HFFc6 (cell line): ENCODE results near the gene P4HA1. TPM values are rescaled to one million over a fixed set of nuclear protein-coding genes. Genes with fewer than 3 reads are reported as not detected.
"Not testable (repeated sequence)": the region's sequence is repeated elsewhere in the genome, so short reads cannot be mapped to it uniquely, and the experiment has no call there.

Source experiments
- DNase-seq: peaks from one replicate; pipeline ENCODE4 v3.0.0-alpha.2; 2018
- H3K27ac Mint-ChIP-seq: 2 replicates; pipeline ENCODE4 v1.8.0; 2020; ENCODE audit warnings: mild to moderate bottlenecking, mixed read lengths
- H3K27me3 Mint-ChIP-seq: 2 replicates; pipeline ENCODE4 v1.8.0; 2021; ENCODE audit warnings: mild to moderate bottlenecking, moderate library complexity, mixed read lengths; ENCODE audit not compliant: insufficient read depth
- H3K36me3 Mint-ChIP-seq: 2 replicates; pipeline ENCODE4 v1.8.0; 2021; ENCODE audit warnings: low read depth, mixed read lengths
- H3K4me1 Mint-ChIP-seq: 2 replicates; pipeline ENCODE4 v1.8.0; 2020; ENCODE audit warnings: low read depth, mixed read lengths
- H3K4me3 Mint-ChIP-seq: 2 replicates; pipeline ENCODE4 v1.8.0; 2020; ENCODE audit warnings: mild to moderate bottlenecking, moderate library complexity, mixed read lengths
- H3K9me3 Mint-ChIP-seq: 2 replicates; pipeline ENCODE4 v1.8.0; 2020; ENCODE audit warnings: mild to moderate bottlenecking, mixed read lengths
- CTCF ChIP-seq: fragments of 200-600 bp; sonication (generic); IDR thresholded peaks from 2 replicates; pipeline ENCODE4 v1.5.0; 2021; ENCODE audit warnings: antibody characterized with exemption, mild to moderate bottlenecking
- total RNA-seq, 6 experiments: library from RNA; stranded (reverse); fragmentation: NEBNext Ultra II Directional; extraction: Animal tissue kit (Norgen Biotek cat#: 25700); gene quantifications; 2 replicates in 1 of 6; 3 replicates in 5 of 6; pipeline ENCODE4 v1.2.3, GENCODE V29; 2021

Gene P4HA1
- total RNA-seq, 6 experiments from 2014 or later: 117 to 192 (median 127) TPM

- peaks cover 44% of the 10 kb centered on the region for H3K4me1 Mint-ChIP-seq
- peaks cover 26% of the 10 kb centered on the region for H3K36me3 Mint-ChIP-seq
- H3K27ac Mint-ChIP-seq: peak overlapping the region; percentile 92
- no peaks in the 10 kb centered on the region; the same call in 1 of the 2 replicates for H3K27me3 Mint-ChIP-seq
- no peak for TF ChIP-seq CTCF
- H3K4me3 Mint-ChIP-seq: peak overlapping the region; percentile 64; the same call in 1 of the 2 replicates
- DNase-seq: no peak
- H3K9me3 Mint-ChIP-seq: no peaks in the 10 kb centered on the region
These were observed 53.3 kb downstream of the P4HA1 start for GRCh38 chr10:73043319-73043718.

- no peaks in the 10 kb centered on the region for H3K9me3 Mint-ChIP-seq
- no peak for DNase-seq
- H3K36me3 Mint-ChIP-seq: peaks cover 26% of the 10 kb centered on the region
- H3K27me3 Mint-ChIP-seq: no peaks in the 10 kb centered on the region; the same call in 1 of the 2 replicates
- H3K4me1 Mint-ChIP-seq: peaks cover 48% of the 10 kb centered on the region
- no peak overlapping the region for H3K4me3 Mint-ChIP-seq
- H3K27ac Mint-ChIP-seq: no peak overlapping the region
- TF ChIP-seq CTCF: no peak
These were observed 54.5 kb downstream of the P4HA1 start for GRCh38 chr10:73042130-73042529.

GRCh38 chr10:73039635-73040034 is 57.0 kb downstream of the P4HA1 start:
- DNase-seq: peak; percentile 80
- peak overlapping the region; percentile 13; the same call in 1 of the 2 replicates for H3K4me3 Mint-ChIP-seq
- H3K27ac Mint-ChIP-seq: peak overlapping the region; percentile 80
- no peaks in the 10 kb centered on the region for H3K9me3 Mint-ChIP-seq
- H3K27me3 Mint-ChIP-seq: no peaks in the 10 kb centered on the region; the same call in 1 of the 2 replicates
- peaks cover 47% of the 10 kb centered on the region for H3K4me1 Mint-ChIP-seq
- TF ChIP-seq CTCF: no peak
- peaks cover 22% of the 10 kb centered on the region for H3K36me3 Mint-ChIP-seq

GRCh38 chr10:73036285-73036684 is 60.4 kb downstream of the P4HA1 start:
- not testable (repeated sequence) for DNase-seq, H3K9me3 Mint-ChIP-seq, H3K27me3 Mint-ChIP-seq, H3K27ac Mint-ChIP-seq, H3K4me3 Mint-ChIP-seq
- peaks cover 30% of the 10 kb centered on the region for H3K4me1 Mint-ChIP-seq
- peaks cover 28% of the 10 kb centered on the region for H3K36me3 Mint-ChIP-seq

- no peaks in the 10 kb centered on the region for H3K9me3 Mint-ChIP-seq
- H3K27me3 Mint-ChIP-seq: no peaks in the 10 kb centered on the region; the same call in 1 of the 2 replicates
- H3K4me3 Mint-ChIP-seq: no peak overlapping the region
- no peak overlapping the region for H3K27ac Mint-ChIP-seq
- TF ChIP-seq CTCF: no peak
- DNase-seq: no peak
- H3K36me3 Mint-ChIP-seq: peaks cover 28% of the 10 kb centered on the region
- H3K4me1 Mint-ChIP-seq: peaks cover 20% of the 10 kb centered on the region
These were observed 64.1 kb downstream of the P4HA1 start for GRCh38 chr10:73032536-73032935.

- peak overlapping the region; percentile 42; the same call in 1 of the 2 replicates for H3K27ac Mint-ChIP-seq
- not testable (repeated sequence) for H3K27me3 Mint-ChIP-seq, H3K9me3 Mint-ChIP-seq, H3K4me1 Mint-ChIP-seq, H3K4me3 Mint-ChIP-seq, DNase-seq
- peaks cover 48% of the 10 kb centered on the region for H3K36me3 Mint-ChIP-seq
These were observed 70.0 kb downstream of the P4HA1 start for GRCh38 chr10:73026623-73027022.

DNA sequence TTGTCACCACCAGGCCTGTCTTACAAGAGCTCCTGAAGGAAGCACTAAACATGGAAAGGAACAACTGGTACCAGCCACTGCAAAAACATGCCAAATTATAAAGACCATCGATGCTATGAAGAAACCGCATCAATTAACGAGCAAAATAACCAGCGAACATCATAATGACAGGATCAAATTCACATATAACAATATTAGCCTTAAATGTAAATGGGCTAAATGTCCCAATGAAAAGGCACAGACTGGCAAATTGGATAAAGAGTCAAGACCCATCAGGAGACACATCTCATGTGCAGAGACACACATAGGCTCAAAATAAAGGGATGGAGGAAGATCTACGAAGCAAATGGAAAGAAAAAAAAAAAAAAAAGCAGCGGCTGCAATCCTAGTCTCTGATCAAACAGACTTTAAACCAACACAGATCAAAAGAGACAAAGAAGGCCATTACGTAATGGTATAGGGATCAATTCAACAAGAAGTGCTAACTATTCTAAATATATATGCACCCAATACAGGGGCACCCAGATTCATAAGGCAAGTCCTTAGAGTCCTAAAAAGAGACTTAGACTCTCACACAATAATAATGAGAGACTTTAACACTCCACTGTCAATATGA is 73.1 kb downstream of the P4HA1 start:
- not testable (repeated sequence) for H3K27ac Mint-ChIP-seq, DNase-seq, H3K4me3 Mint-ChIP-seq, H3K27me3 Mint-ChIP-seq, H3K9me3 Mint-ChIP-seq
- peaks cover 54% of the 10 kb centered on the region for H3K36me3 Mint-ChIP-seq
- H3K4me1 Mint-ChIP-seq: peaks cover 17% of the 10 kb centered on the region

DNA sequence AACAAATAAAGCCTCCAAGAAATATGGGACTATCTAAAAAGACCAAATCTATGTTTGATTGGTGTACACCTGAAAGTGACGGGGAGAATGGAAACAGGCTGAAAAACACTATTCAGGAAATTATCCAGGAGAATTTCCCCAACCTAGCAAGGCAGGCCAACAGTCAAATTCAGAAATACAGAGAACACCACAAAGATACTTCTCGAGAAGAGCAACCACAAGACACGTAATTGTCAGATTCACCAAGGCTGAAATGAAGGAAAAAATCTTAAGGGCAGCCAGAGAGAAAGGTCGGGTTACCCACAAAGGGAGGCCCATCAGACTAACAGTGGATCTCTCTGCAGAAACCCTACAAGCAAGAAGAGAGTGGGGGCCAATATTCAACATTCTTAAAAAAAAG is 73.7 kb downstream of the P4HA1 start:
- not testable (repeated sequence) for DNase-seq, H3K9me3 Mint-ChIP-seq, H3K27ac Mint-ChIP-seq, H3K27me3 Mint-ChIP-seq, H3K4me3 Mint-ChIP-seq
- Mint-ChIP-seq H3K36me3 (peaks cover 52% of the 10 kb centered on the region), H3K4me1 (peaks cover 17% of the 10 kb centered on the region)

GRCh38 chr10:73021538-73022164 is 75.0 kb downstream of the P4HA1 start:
- H3K4me3 Mint-ChIP-seq, H3K27ac Mint-ChIP-seq, DNase-seq, H3K9me3 Mint-ChIP-seq, H3K27me3 Mint-ChIP-seq: not testable (repeated sequence)
- Mint-ChIP-seq H3K4me1 (peaks cover 13% of the 10 kb centered on the region), H3K36me3 (peaks cover 46% of the 10 kb centered on the region)
